AG10803 (cell line): Measurements from ENCODE around the gene KNDC1.
"Not testable (repeated sequence)": the region's sequence is repeated elsewhere in the genome, so short reads cannot be mapped to it uniquely, and the experiment has no call there.

ENCODE experiments used
- DNase-seq: peaks from one replicate; pipeline ENCODE4 v3.0.0; 2010; ENCODE audit warnings: low read depth
- H3K4me3 ChIP-seq: 2 replicates; pipeline ENCODE4 v1.5.1; 2011; ENCODE audit warnings: mild to moderate bottlenecking, low read length, control low read depth
- CTCF ChIP-seq: conservative IDR thresholded peaks from 2 replicates; pipeline ENCODE4 v1.5.1; 2011; ENCODE audit warnings: mild to moderate bottlenecking, low read length, control low read depth, inconsistent platforms

KNDC1 gene

GRCh38 chr10:133221331-133221730 lies 61.3 kb downstream of the KNDC1 start:
- no peak for TF ChIP-seq CTCF
- no peak overlapping the region for H3K4me3 ChIP-seq
- no peak for DNase-seq

GRCh38 chr10:133221756-133222155 lies 61.7 kb downstream of the KNDC1 start:
- not testable (repeated sequence) for H3K4me3 ChIP-seq, DNase-seq

GRCh38 chr10:133224076-133224475 lies 64.1 kb downstream of the KNDC1 start:
- DNase-seq: no peak
- H3K4me3 ChIP-seq: no peak overlapping the region
- TF ChIP-seq CTCF: no peak

GRCh38 chr10:133224756-133225372 lies 64.8 kb downstream of the KNDC1 start:
- H3K4me3 ChIP-seq: no peak overlapping the region
- no peak for TF ChIP-seq CTCF
- DNase-seq: no peak

- no peak overlapping the region for H3K4me3 ChIP-seq
- no peak for DNase-seq
- no peak for TF ChIP-seq CTCF
Observed at GRCh38 chr10:133225707-133226191, 65.7 kb downstream of the KNDC1 start.

- no peak overlapping the region for H3K4me3 ChIP-seq
- TF ChIP-seq CTCF: no peak
- no peak for DNase-seq
Observed at GRCh38 chr10:133226251-133226808, 66.3 kb downstream of the KNDC1 start.

- H3K4me3 ChIP-seq: no peak overlapping the region
- DNase-seq: no peak
- no peak for TF ChIP-seq CTCF
Observed at GRCh38 chr10:133227256-133227655, 67.2 kb downstream of the KNDC1 start.
